HepG2 (cell line): ENCODE measurements around the gene ABCB9. TPM values are rescaled to one million over a fixed set of nuclear protein-coding genes. Genes with fewer than 3 reads are reported as not detected.

Experiments used
- GABPB1 ChIP-seq: IDR thresholded peaks from 2 replicates; pipeline ENCODE4 v1.6.1; 2016; ENCODE audit warnings: mild to moderate bottlenecking, missing genetic modification reagents, moderate library complexity, missing compliant biosample characterization
- HOXA3 ChIP-seq: sonication (generic); formaldehyde crosslinking; IDR thresholded peaks from 2 replicates; pipeline ENCODE4 v1.5.0; 2020; ENCODE audit warnings: missing genetic modification reagents
- JARID2 ChIP-seq: sonication (generic); formaldehyde crosslinking; IDR thresholded peaks from 2 replicates; pipeline ENCODE4 v1.8.1; 2023; ENCODE audit warnings: missing genetic modification reagents, inconsistent platforms; ENCODE audit not compliant: insufficient replicate concordance
- JUND ChIP-seq: sonication (generic); formaldehyde crosslinking; IDR thresholded peaks from 2 replicates; pipeline ENCODE4 v1.8.0; 2022; ENCODE audit warnings: mild to moderate bottlenecking, missing genetic modification reagents
- KDM3A ChIP-seq: IDR thresholded peaks from 2 replicates; pipeline ENCODE4 v1.6.1; 2018; ENCODE audit warnings: low read depth, missing compliant biosample characterization
- MED1 ChIP-seq: sonication (generic); formaldehyde crosslinking; IDR thresholded peaks from 2 replicates; pipeline ENCODE4 v1.4.0; 2020; ENCODE audit warnings: missing genetic modification reagents
- NPAS2 ChIP-seq: sonication (generic); formaldehyde crosslinking; IDR thresholded peaks from 2 replicates; pipeline ENCODE4 v1.8.0; 2022; ENCODE audit warnings: mild to moderate bottlenecking, missing genetic modification reagents, borderline replicate concordance
- PITX1 ChIP-seq: sonication (generic); formaldehyde crosslinking; IDR thresholded peaks from 2 replicates; pipeline ENCODE4 v1.5.1; 2020; ENCODE audit warnings: mild to moderate bottlenecking, missing genetic modification reagents
- PPARG ChIP-seq: conservative IDR thresholded peaks from 2 replicates; pipeline ENCODE4 v1.6.1; 2016; ENCODE audit warnings: missing biosample characterization, missing genetic modification reagents
- PRPF4 ChIP-seq: fragments of 200-400 bp; formaldehyde crosslinking; IDR thresholded peaks from 2 replicates; pipeline ENCODE4 v1.6.1; 2016; ENCODE audit warnings: low read length, low read depth; ENCODE audit not compliant: poor library complexity, severe bottlenecking
- RAD21 ChIP-seq: fragments of 450-650 bp; formaldehyde crosslinking; IDR thresholded peaks from 2 replicates; pipeline ENCODE4 v1.5.0; 2020; ENCODE audit warnings: mild to moderate bottlenecking
- REL ChIP-seq: sonication (generic); formaldehyde crosslinking; conservative IDR thresholded peaks from 2 replicates; pipeline ENCODE4 v1.8.0; 2022; ENCODE audit warnings: mild to moderate bottlenecking, missing genetic modification reagents, moderate library complexity
- SP1 ChIP-seq, 2 experiments: fragments of 450-650 bp in 1 of 2; sonication (generic) in 1 of 2; formaldehyde crosslinking in 1 of 2; IDR thresholded peaks; 2 replicates each; pipeline versions ENCODE4 v1.4.0 to v1.6.1; 2016 to 2020; ENCODE audit warnings: missing genetic modification reagents in 1 of 2
- ZFP62 ChIP-seq: sonication (generic); formaldehyde crosslinking; IDR thresholded peaks from 2 replicates; pipeline ENCODE4 v1.4.0; 2020; ENCODE audit warnings: missing genetic modification reagents
- ZNF891 ChIP-seq: sonication (generic); formaldehyde crosslinking; IDR thresholded peaks from 2 replicates; pipeline ENCODE4 v1.5.0; 2020; ENCODE audit warnings: mild to moderate bottlenecking, missing genetic modification reagents
- polyA plus RNA-seq, 8 experiments: library from polyadenylated mRNA; depleted of rRNA in 3 of 8; stranded (reverse) in 7 of 8; unstranded in 1 of 8; fragments of >200 nt; fragmentation: Illumina TruSeq in 4 of 8; extraction: Trizol in 4 of 8; gene quantifications; 2 replicates each; pipeline versions ENCODE4 v1.2.1 to v1.2.3, GENCODE V29; 2011 to 2016; ENCODE audit warnings: low read depth in 4 of 8, missing spikeins in 1 of 8, mixed read lengths in 1 of 8; ENCODE audit not compliant: insufficient read depth in 1 of 8
- total RNA-seq, 5 experiments: library from RNA; depleted of rRNA; stranded (reverse); fragments of >200 nt; fragmentation: Illumina TruSeq; extraction: Trizol; gene quantifications; 2 replicates each; pipeline ENCODE4 v1.2.3, GENCODE V29; 2016; ENCODE audit warnings: low read depth in 1 of 5
- TF ChIP-seq, protein P1 (sequence below): sonication (generic); formaldehyde crosslinking; IDR thresholded peaks from 2 replicates; pipeline ENCODE4 v1.8.1; 2023; ENCODE audit warnings: mild to moderate bottlenecking, missing genetic modification reagents
- TF ChIP-seq, protein P2 (sequence below): sonication (generic); formaldehyde crosslinking; IDR thresholded peaks from 2 replicates; pipeline ENCODE4 v1.4.0; 2020; ENCODE audit warnings: missing genetic modification reagents
- TF ChIP-seq, protein P3 (sequence below): IDR thresholded peaks from 2 replicates; pipeline ENCODE4 v1.6.1; 2018; ENCODE audit warnings: missing genetic modification reagents
- TF ChIP-seq, protein P4 (sequence below): IDR thresholded peaks from 2 replicates; pipeline ENCODE4 v1.6.1; 2012; ENCODE audit warnings: low read depth, low read length, improper control_type of control experiment
- TF ChIP-seq, protein P5 (sequence below): conservative IDR thresholded peaks from 2 replicates; pipeline ENCODE4 v1.6.1; 2018; ENCODE audit warnings: missing genetic modification reagents
- TF ChIP-seq, protein P6 (sequence below): sonication (generic); formaldehyde crosslinking; IDR thresholded peaks from 2 replicates; pipeline ENCODE4 v1.5.0; 2020; ENCODE audit warnings: missing genetic modification reagents, mild to moderate bottlenecking, borderline replicate concordance

ABCB9 gene
- total and polyA plus RNA-seq, 2 of the 13 experiments (the other 11 are each of a cell fraction or from before 2014, with no cell fraction given) = 5.1 to 6.0 TPM

DNA sequence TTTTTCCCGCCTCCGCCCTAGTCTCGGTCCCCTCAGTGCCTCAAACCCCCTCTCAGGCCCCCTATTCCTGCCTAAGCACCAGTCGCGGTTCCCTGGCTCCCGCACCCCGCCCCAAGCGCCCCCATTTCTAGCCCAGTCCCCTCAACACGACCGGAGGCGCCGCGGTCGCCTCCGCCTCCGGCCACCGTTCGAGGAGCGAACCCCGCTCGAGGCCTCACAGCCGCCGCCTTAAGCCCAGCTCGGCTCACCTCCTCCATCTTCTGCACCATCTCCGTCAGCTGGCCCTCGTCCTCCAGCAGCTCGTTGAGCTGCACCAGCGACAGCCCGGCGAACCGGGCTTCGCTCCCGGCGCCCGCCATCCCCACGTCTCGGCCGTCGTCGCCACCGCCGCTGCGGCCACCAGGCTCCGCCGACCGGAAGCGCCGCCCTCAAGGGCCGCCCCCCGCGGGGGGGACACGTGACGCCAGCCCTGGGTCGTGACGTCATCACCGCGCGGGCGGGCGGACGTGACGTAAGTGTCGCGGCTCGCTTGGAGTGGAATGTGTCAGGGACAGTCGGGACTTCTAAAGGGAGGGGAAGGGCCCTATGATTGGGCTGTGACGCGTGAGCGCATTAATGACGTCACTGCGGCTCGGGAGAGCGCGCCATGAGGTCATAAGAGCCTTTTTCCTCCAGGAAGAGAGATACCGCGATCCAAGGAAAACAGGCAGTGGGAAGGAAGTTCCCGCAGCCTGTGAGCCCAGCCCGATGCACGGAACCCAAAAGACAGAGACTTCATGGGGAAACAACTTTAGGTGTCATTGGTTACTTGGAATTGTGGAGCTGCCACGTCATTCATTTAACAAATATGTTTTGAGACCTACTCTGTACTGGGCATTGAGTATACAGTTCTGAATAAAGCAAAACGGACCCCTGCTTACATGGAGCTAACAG, 70.3 kb downstream of the ABCB9 start, which contains the start of gene VPS37B (continued):
- TF ChIP-seq SP1 (IDR thresholded peaks at IDR 0.05) = no peak
- peak; percentile 70 for TF ChIP-seq SP1 (CRISPR knock-in tag; IDR thresholded peaks at IDR 0.05)
- no peak for TF ChIP-seq PPARG (CRISPR knock-in tag)
- peak; percentile 81 for TF ChIP-seq JUND (CRISPR knock-in tag)
- TF ChIP-seq REL (CRISPR knock-in tag) = 0 out of 2 replicates have a peak, but pooled peaks have one; percentile 66
- TF ChIP-seq, protein P1, sequence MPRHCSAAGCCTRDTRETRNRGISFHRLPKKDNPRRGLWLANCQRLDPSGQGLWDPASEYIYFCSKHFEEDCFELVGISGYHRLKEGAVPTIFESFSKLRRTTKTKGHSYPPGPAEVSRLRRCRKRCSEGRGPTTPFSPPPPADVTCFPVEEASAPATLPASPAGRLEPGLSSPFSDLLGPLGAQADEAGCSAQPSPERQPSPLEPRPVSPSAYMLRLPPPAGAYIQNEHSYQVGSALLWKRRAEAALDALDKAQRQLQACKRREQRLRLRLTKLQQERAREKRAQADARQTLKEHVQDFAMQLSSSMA (CRISPR knock-in tag) = no peak
- TF ChIP-seq KDM3A (CRISPR knock-in tag) = peak; percentile 81; the same call in 1 of the 2 replicates
- no peak for TF ChIP-seq PRPF4
- peak; percentile 96 for TF ChIP-seq GABPB1 (CRISPR knock-in tag)
- TF ChIP-seq, protein P2, sequence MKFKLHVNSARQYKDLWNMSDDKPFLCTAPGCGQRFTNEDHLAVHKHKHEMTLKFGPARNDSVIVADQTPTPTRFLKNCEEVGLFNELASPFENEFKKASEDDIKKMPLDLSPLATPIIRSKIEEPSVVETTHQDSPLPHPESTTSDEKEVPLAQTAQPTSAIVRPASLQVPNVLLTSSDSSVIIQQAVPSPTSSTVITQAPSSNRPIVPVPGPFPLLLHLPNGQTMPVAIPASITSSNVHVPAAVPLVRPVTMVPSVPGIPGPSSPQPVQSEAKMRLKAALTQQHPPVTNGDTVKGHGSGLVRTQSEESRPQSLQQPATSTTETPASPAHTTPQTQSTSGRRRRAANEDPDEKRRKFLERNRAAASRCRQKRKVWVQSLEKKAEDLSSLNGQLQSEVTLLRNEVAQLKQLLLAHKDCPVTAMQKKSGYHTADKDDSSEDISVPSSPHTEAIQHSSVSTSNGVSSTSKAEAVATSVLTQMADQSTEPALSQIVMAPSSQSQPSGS = peak; percentile 96
- no peak for TF ChIP-seq ZFP62 (CRISPR knock-in tag)
- TF ChIP-seq, protein P3, sequence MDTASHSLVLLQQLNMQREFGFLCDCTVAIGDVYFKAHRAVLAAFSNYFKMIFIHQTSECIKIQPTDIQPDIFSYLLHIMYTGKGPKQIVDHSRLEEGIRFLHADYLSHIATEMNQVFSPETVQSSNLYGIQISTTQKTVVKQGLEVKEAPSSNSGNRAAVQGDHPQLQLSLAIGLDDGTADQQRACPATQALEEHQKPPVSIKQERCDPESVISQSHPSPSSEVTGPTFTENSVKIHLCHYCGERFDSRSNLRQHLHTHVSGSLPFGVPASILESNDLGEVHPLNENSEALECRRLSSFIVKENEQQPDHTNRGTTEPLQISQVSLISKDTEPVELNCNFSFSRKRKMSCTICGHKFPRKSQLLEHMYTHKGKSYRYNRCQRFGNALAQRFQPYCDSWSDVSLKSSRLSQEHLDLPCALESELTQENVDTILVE (CRISPR knock-in tag) = no peak
- peak; percentile 100 for TF ChIP-seq HOXA3 (CRISPR knock-in tag)
- no peak for TF ChIP-seq NPAS2 (CRISPR knock-in tag)
- no peak; the same call in 1 of the 2 replicates for TF ChIP-seq ZNF891 (CRISPR knock-in tag)
- no peak; the same call in 1 of the 2 replicates for TF ChIP-seq MED1 (CRISPR knock-in tag)
- TF ChIP-seq JARID2 (CRISPR knock-in tag) = no peak
- peak; percentile 18; the same call in 1 of the 2 replicates for TF ChIP-seq RAD21 (CRISPR knock-in tag)
- TF ChIP-seq, protein P4, sequence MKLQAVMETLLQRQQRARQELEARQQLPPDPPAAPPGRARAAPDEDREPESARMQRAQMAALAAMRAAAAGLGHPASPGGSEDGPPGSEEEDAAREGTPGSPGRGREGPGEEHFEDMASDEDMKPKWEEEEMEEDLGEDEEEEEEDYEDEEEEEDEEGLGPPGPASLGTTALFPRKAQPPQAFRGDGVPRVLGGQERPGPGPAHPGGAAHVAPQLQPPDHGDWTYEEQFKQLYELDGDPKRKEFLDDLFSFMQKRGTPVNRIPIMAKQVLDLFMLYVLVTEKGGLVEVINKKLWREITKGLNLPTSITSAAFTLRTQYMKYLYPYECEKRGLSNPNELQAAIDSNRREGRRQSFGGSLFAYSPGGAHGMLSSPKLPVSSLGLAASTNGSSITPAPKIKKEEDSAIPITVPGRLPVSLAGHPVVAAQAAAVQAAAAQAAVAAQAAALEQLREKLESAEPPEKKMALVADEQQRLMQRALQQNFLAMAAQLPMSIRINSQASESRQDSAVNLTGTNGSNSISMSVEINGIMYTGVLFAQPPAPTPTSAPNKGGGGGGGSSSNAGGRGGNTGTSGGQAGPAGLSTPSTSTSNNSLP = no peak
- TF ChIP-seq, protein P5, sequence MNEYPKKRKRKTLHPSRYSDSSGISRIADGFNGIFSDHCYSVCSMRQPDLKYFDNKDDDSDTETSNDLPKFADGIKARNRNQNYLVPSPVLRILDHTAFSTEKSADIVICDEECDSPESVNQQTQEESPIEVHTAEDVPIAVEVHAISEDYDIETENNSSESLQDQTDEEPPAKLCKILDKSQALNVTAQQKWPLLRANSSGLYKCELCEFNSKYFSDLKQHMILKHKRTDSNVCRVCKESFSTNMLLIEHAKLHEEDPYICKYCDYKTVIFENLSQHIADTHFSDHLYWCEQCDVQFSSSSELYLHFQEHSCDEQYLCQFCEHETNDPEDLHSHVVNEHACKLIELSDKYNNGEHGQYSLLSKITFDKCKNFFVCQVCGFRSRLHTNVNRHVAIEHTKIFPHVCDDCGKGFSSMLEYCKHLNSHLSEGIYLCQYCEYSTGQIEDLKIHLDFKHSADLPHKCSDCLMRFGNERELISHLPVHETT = 0 out of 2 replicates have a peak, but pooled peaks have one; percentile 33
- TF ChIP-seq PITX1 (CRISPR knock-in tag) = no peak
- TF ChIP-seq, protein P6, sequence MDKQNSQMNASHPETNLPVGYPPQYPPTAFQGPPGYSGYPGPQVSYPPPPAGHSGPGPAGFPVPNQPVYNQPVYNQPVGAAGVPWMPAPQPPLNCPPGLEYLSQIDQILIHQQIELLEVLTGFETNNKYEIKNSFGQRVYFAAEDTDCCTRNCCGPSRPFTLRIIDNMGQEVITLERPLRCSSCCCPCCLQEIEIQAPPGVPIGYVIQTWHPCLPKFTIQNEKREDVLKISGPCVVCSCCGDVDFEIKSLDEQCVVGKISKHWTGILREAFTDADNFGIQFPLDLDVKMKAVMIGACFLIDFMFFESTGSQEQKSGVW (CRISPR knock-in tag) = no peak
